ENCODE measurements around the gene TPX2.

Gene TPX2

GRCh38 chr20:31705598-31706597, 33.2 kb upstream of the TPX2 start:
- peaks cover 38% of the 10 kb centered on the region for H3K36me3 ChIP-seq (replicated peaks)
- H3K27me3 ChIP-seq (replicated peaks), result no peaks in the 10 kb centered on the region
- H3K4me3 ChIP-seq (ENCODE audit: low read depth, low read length), result no peak overlapping the region
- H3K27ac ChIP-seq, result no peak overlapping the region
- in situ Hi-C loops (cut with HindIII; ENCODE audit: low pct_ligation_motif_present, low sequenced_read_pairs), result no loop called here
- DNase-seq, result no peak
- no peak for TF ChIP-seq CTCF (IDR thresholded peaks at IDR 0.05; ENCODE audit: low read depth, low read length, missing control alignments)

GRCh38 chr20:31706607-31707257, 32.4 kb upstream of the TPX2 start:
- Histone ChIP-seq H3K27ac (no peak overlapping the region), H3K27me3 (replicated peaks) (no peaks in the 10 kb centered on the region), H3K4me3 (ENCODE audit: low read depth, low read length) (no peak overlapping the region), H3K36me3 (replicated peaks) (peaks cover 40% of the 10 kb centered on the region)
- no peak for TF ChIP-seq CTCF (IDR thresholded peaks at IDR 0.05; ENCODE audit: low read depth, low read length, missing control alignments)
- in situ Hi-C loops (cut with HindIII; ENCODE audit: low pct_ligation_motif_present, low sequenced_read_pairs), result no loop called here
- no peak for DNase-seq

- in situ Hi-C loops (cut with HindIII; ENCODE audit: low pct_ligation_motif_present, low sequenced_read_pairs), result no loop called here
- no peaks in the 10 kb centered on the region for H3K27me3 ChIP-seq (replicated peaks)
- H3K4me3 ChIP-seq (ENCODE audit: low read depth, low read length), result no peak overlapping the region
- no peak for TF ChIP-seq CTCF (IDR thresholded peaks at IDR 0.05; ENCODE audit: low read depth, low read length, missing control alignments)
- H3K27ac ChIP-seq, result no peak overlapping the region
- H3K36me3 ChIP-seq (replicated peaks), result peaks cover 40% of the 10 kb centered on the region
- DNase-seq, result no peak
Observed at GRCh38 chr20:31707258-31707615, 31.9 kb upstream of the TPX2 start.

- H3K4me3 ChIP-seq (ENCODE audit: low read depth, low read length), result no peak overlapping the region
- in situ Hi-C loops (cut with HindIII; ENCODE audit: low pct_ligation_motif_present, low sequenced_read_pairs), result no loop called here
- no peak overlapping the region for H3K27ac ChIP-seq
- H3K27me3 ChIP-seq (replicated peaks), result no peaks in the 10 kb centered on the region
- peaks cover 38% of the 10 kb centered on the region for H3K36me3 ChIP-seq (replicated peaks)
- no peak for DNase-seq
- TF ChIP-seq CTCF (IDR thresholded peaks at IDR 0.05; ENCODE audit: low read depth, low read length, missing control alignments), result no peak
Observed at GRCh38 chr20:31707994-31708735, 30.9 kb upstream of the TPX2 start.

- in situ Hi-C loops (cut with HindIII; ENCODE audit: low pct_ligation_motif_present, low sequenced_read_pairs), result no loop called here
- H3K36me3 ChIP-seq (replicated peaks), result peaks cover 41% of the 10 kb centered on the region
- no peaks in the 10 kb centered on the region for H3K27me3 ChIP-seq (replicated peaks)
- no peak overlapping the region for H3K27ac ChIP-seq
- no peak for TF ChIP-seq CTCF (IDR thresholded peaks at IDR 0.05; ENCODE audit: low read depth, low read length, missing control alignments)
- no peak for DNase-seq
- H3K4me3 ChIP-seq (ENCODE audit: low read depth, low read length), result no peak overlapping the region
Observed at GRCh38 chr20:31708736-31709534, 30.2 kb upstream of the TPX2 start.

Measured in brain microvascular endothelial cell (primary cell).